GM12873 (cell line): ENCODE results near the gene PRKAA1.

Experiments used
- TF ChIP-seq, protein P1 (sequence below): IDR thresholded peaks from 2 replicates; pipeline ENCODE4 v1.5.1; 2012; ENCODE audit warnings: low read depth, mild to moderate bottlenecking, moderate library complexity, low read length, control low read depth; ENCODE audit not compliant: insufficient read depth; ENCODE audit errors: missing control alignments

PRKAA1 gene

DNA sequence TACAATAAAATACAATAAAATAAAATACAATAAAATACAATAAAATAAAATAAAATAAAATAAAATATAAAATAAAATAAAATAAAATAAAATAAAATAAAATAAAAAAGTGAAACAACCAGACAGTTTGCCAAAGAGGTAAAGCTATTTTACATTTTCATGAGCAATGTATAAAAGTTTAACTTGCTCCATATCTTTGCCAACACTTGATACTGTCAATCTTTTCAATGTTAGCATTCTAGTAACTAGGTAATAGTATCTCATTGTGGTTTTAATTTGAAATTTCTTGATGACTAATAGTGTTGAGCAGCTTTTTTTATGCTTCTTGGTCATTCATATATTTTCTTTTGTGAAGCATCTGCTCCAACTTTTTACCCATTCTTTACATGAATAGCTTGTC, 59.7 kb downstream of the PRKAA1 start:
- TF ChIP-seq, protein P1, sequence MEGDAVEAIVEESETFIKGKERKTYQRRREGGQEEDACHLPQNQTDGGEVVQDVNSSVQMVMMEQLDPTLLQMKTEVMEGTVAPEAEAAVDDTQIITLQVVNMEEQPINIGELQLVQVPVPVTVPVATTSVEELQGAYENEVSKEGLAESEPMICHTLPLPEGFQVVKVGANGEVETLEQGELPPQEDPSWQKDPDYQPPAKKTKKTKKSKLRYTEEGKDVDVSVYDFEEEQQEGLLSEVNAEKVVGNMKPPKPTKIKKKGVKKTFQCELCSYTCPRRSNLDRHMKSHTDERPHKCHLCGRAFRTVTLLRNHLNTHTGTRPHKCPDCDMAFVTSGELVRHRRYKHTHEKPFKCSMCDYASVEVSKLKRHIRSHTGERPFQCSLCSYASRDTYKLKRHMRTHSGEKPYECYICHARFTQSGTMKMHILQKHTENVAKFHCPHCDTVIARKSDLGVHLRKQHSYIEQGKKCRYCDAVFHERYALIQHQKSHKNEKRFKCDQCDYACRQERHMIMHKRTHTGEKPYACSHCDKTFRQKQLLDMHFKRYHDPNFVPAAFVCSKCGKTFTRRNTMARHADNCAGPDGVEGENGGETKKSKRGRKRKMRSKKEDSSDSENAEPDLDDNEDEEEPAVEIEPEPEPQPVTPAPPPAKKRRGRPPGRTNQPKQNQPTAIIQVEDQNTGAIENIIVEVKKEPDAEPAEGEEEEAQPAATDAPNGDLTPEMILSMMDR = no peak

DNA sequence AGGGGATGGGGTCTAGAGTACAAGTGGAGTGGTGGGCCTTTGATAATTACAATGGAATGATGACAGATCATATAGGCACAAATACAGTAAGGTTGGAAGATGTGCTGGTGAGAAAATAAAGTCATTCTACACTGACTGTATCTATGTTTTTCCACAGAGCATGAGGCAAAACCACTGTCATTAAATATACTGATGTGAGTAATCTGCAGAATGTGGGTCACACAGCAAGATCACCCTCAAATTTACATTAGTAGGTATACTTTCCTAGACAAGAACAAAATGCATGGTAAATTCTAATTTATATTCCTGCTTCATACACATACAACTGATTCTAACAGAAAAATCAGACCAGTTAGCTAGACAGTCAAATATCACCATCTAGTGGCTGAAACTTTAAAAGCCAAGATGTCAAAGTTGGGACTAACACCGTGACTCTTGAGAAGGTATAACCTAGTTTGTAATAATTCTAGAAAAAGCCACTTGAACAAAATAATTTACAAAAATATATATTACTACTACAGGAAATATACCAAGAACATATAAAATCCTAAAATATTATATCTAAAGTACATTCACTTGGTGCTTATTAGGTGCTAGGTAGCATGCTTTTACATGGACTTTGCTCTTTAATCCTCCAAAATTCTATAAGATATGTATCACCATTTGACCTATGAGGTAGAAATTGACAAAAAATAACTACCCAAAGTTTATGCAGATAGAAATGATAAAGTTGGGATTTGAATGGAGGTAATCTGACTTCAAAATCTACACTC, 61.9 kb downstream of the PRKAA1 start:
- TF ChIP-seq, protein P1 = peak; percentile 58

DNA sequence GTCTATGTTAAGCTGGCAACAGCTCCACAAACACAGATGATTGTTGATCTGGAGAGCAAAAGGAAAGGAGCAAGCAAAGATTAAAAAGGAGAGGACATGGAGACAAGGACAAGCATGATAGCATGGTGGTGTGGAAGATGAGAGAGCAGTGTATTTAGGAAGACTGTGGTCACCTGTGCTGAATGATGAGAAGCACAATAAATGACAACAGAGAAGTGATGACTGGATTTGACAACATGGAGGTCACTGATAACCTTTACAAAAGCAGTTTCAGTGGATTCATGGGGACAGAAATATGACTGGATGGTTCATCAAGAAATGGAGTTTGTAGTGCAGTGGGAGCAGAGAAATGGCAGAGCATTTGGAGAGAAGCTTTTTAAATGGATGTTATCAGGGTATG, 62.6 kb downstream of the PRKAA1 start:
- TF ChIP-seq, protein P1 = peak; percentile 4

DNA sequence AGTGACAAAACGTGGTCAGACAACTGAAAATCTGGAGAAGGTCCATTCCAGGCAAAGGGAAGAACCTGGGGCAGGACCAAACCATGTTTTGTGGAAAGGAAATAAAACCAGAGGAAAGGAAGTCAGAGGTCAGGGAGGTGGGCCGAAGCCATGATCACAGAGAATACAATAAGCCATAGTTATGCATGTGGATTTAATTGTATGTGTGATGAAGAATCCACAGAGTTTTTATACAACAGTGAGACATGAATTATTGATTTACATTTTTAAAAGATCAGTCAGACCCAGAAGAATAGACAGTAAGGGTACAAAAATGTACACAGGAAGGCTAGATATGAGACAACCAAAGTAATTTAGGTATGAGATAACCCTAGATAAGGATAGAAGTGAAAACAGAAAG, 63.2 kb downstream of the PRKAA1 start:
- TF ChIP-seq, protein P1 = no peak

DNA sequence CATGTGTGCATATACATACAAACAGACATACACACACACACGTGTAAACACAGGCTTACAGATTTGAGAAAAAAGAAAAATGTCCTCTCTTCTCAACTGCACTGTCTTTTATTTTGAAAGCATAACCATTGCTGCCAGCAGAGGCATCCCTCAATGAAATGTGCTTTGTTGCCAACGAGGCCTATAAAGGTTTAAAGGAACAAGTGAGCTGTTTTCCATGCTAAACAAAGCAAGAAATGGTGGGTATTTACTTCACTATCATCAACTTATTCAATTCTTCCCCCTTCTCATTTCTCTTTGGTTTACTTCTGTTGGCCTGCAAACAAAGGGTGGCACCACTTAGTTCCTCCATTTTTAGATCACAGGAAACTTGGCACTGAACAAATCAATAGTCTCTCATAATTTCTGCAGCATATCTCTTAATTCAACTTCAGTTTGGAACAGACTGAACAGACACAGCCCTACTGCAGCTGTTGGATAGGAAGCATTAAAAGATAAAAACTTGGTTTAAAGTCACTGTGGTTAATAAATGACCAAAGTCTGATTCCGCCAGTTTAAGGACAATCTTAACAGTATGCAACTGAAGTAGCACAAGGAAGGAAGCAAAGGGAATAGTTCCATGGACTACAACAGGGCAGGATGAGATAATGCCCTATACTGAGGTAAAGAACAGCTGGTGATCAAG, 64.2 kb downstream of the PRKAA1 start:
- TF ChIP-seq, protein P1 = peak; percentile 1

DNA sequence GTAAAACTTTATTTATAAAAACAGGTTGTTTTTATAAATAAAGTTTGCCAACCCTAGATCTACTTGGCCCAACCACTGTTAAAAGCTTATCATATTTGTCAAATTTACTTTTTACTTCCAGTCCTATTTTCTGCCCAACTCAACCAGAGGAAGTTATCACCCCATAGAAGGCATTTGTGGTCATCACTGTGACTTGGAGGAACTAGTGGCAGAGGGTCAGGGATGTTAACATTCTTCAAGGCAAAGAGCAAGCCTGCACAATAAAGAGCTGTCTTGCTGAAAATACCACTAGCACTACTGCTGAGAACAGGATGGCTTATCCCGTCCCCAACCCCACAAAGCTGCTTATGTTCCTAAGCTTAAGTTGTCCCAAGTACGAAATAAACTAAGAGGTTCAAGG, 64.7 kb downstream of the PRKAA1 start:
- TF ChIP-seq, protein P1 = no peak

DNA sequence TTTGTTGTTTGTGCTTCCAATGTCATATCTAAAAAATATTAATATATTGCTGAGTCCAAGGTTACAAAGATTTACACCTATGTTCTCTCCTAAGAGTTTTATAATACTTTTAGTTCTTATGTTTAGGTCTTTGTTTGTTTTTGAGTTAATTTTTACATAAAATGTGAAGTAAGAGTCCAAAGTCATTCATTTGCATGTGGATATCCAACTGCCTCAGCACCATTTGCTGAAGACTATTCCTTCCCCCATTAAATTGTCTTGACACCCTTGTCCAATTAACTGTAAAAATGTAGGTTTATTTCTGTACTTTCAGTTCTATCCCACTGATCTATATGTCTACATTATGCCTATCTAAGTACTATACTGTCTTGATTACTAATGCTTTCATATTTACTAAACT, 78.1 kb downstream of the PRKAA1 start:
- TF ChIP-seq, protein P1 = no peak
